ENCODE data around the gene FAM20C.

FAM20C gene

GRCh38 chr7:256461-256940 is 64.1 kb downstream of the FAM20C start:
- Histone ChIP-seq H3K36me3 (replicated peaks; ENCODE audit: low read depth, low read length) (no peaks in the 10 kb centered on the region), H2AFZ (ENCODE audit: low read depth, low read length) (no peak overlapping the region), H3K27ac (ENCODE audit: low read length) (no peak overlapping the region), H4K20me1 (ENCODE audit: insufficient read depth, low read length) (no peaks in the 10 kb centered on the region), H3K4me3 (ENCODE audit: low read length) (no peak overlapping the region), H3K27me3 (ENCODE audit: low read depth, low read length) (no peaks in the 10 kb centered on the region), H3K9ac (ENCODE audit: low read length) (no peak overlapping the region), H3K4me2 (ENCODE audit: low read length) (no peak overlapping the region), H3K9me3 (ENCODE audit: insufficient read depth, low read length) (no peaks in the 10 kb centered on the region), H3K79me2 (ENCODE audit: low read length) (no peaks in the 10 kb centered on the region), H3K4me1 (ENCODE audit: low read length) (no peaks in the 10 kb centered on the region)
- TF ChIP-seq EZH2phosphoT487 (IDR thresholded peaks at IDR 0.05; ENCODE audit: low read depth) (no peak), CTCF (IDR thresholded peaks at IDR 0.05; ENCODE audit: low read depth, low read length) (no peak)

- H3K27me3 ChIP-seq (ENCODE audit: low read depth, low read length), result no peaks in the 10 kb centered on the region
- TF ChIP-seq CTCF (IDR thresholded peaks at IDR 0.05; ENCODE audit: low read depth, low read length), result no peak
- TF ChIP-seq EZH2phosphoT487 (IDR thresholded peaks at IDR 0.05; ENCODE audit: low read depth), result no peak
- no peak overlapping the region for H3K9ac ChIP-seq (ENCODE audit: low read length)
- H3K4me1 ChIP-seq (ENCODE audit: low read length), result no peaks in the 10 kb centered on the region
- no peak overlapping the region for H3K4me2 ChIP-seq (ENCODE audit: low read length)
- H3K36me3 ChIP-seq (replicated peaks; ENCODE audit: low read depth, low read length), result no peaks in the 10 kb centered on the region
- H3K9me3 ChIP-seq (ENCODE audit: insufficient read depth, low read length), result no peaks in the 10 kb centered on the region
- H2AFZ ChIP-seq (ENCODE audit: low read depth, low read length), result no peak overlapping the region
- H4K20me1 ChIP-seq (ENCODE audit: insufficient read depth, low read length), result no peaks in the 10 kb centered on the region
- no peak overlapping the region for H3K27ac ChIP-seq (ENCODE audit: low read length)
- H3K79me2 ChIP-seq (ENCODE audit: low read length), result no peaks in the 10 kb centered on the region
- no peak overlapping the region for H3K4me3 ChIP-seq (ENCODE audit: low read length)
These were observed 64.7 kb downstream of the FAM20C start for GRCh38 chr7:256981-257646.

GRCh38 chr7:257647-257992 is 65.2 kb downstream of the FAM20C start:
- no peaks in the 10 kb centered on the region for H3K36me3 ChIP-seq (replicated peaks; ENCODE audit: low read depth, low read length)
- H3K4me1 ChIP-seq (ENCODE audit: low read length), result no peaks in the 10 kb centered on the region
- no peaks in the 10 kb centered on the region for H4K20me1 ChIP-seq (ENCODE audit: insufficient read depth, low read length)
- no peaks in the 10 kb centered on the region for H3K27me3 ChIP-seq (ENCODE audit: low read depth, low read length)
- TF ChIP-seq CTCF (IDR thresholded peaks at IDR 0.05; ENCODE audit: low read depth, low read length), result no peak
- no peak for TF ChIP-seq EZH2phosphoT487 (IDR thresholded peaks at IDR 0.05; ENCODE audit: low read depth)
- H2AFZ ChIP-seq (ENCODE audit: low read depth, low read length), result no peak overlapping the region
- H3K79me2 ChIP-seq (ENCODE audit: low read length), result no peaks in the 10 kb centered on the region
- H3K9ac ChIP-seq (ENCODE audit: low read length), result no peak overlapping the region
- H3K4me2 ChIP-seq (ENCODE audit: low read length), result no peak overlapping the region
- no peak overlapping the region for H3K4me3 ChIP-seq (ENCODE audit: low read length)
- H3K27ac ChIP-seq (ENCODE audit: low read length), result no peak overlapping the region
- H3K9me3 ChIP-seq (ENCODE audit: insufficient read depth, low read length), result no peaks in the 10 kb centered on the region

GRCh38 chr7:258476-259190 is 66.3 kb downstream of the FAM20C start:
- no peaks in the 10 kb centered on the region for H3K79me2 ChIP-seq (ENCODE audit: low read length)
- no peak overlapping the region for H3K9ac ChIP-seq (ENCODE audit: low read length)
- no peaks in the 10 kb centered on the region for H3K36me3 ChIP-seq (replicated peaks; ENCODE audit: low read depth, low read length)
- no peak overlapping the region for H3K4me2 ChIP-seq (ENCODE audit: low read length)
- no peaks in the 10 kb centered on the region for H4K20me1 ChIP-seq (ENCODE audit: insufficient read depth, low read length)
- no peak overlapping the region for H3K4me3 ChIP-seq (ENCODE audit: low read length)
- H3K27ac ChIP-seq (ENCODE audit: low read length), result no peak overlapping the region
- H3K4me1 ChIP-seq (ENCODE audit: low read length), result no peaks in the 10 kb centered on the region
- H3K27me3 ChIP-seq (ENCODE audit: low read depth, low read length), result no peaks in the 10 kb centered on the region
- no peaks in the 10 kb centered on the region for H3K9me3 ChIP-seq (ENCODE audit: insufficient read depth, low read length)
- no peak overlapping the region for H2AFZ ChIP-seq (ENCODE audit: low read depth, low read length)
- TF ChIP-seq CTCF (IDR thresholded peaks at IDR 0.05; ENCODE audit: low read depth, low read length) (no peak), EZH2phosphoT487 (IDR thresholded peaks at IDR 0.05; ENCODE audit: low read depth) (no peak)
